Chondrocyte (in vitro differentiated cells): ENCODE data around the gene PLD1. TPM values are rescaled to one million over a fixed set of nuclear protein-coding genes. Genes with fewer than 3 reads are reported as not detected.

Experiments used
- DNase-seq: peaks from one replicate; pipeline ENCODE4 v3.0.0; 2021; ENCODE audit warnings: mixed read lengths, low spot score
- H3K27ac Mint-ChIP-seq: one replicate; pipeline ENCODE4 v1.8.0; 2021; ENCODE audit warnings: mild to moderate bottlenecking, moderate library complexity, mixed read lengths; ENCODE audit not compliant: unreplicated experiment
- H3K27me3 Mint-ChIP-seq: 2 replicates; pipeline ENCODE4 v1.8.0; 2021; ENCODE audit warnings: low read depth, mixed read lengths
- H3K36me3 Mint-ChIP-seq: 2 replicates; pipeline ENCODE4 v1.8.0; 2021; ENCODE audit warnings: low read depth, mixed read lengths
- H3K4me1 Mint-ChIP-seq: 2 replicates; pipeline ENCODE4 v1.8.0; 2021; ENCODE audit warnings: low read depth, mild to moderate bottlenecking, mixed read lengths
- H3K4me3 Mint-ChIP-seq: one replicate; pipeline ENCODE4 v1.8.0; 2021; ENCODE audit warnings: mild to moderate bottlenecking, moderate library complexity, mixed read lengths; ENCODE audit not compliant: unreplicated experiment
- H3K9me3 Mint-ChIP-seq: 2 replicates; pipeline ENCODE4 v1.8.0; 2021; ENCODE audit warnings: low read depth, mixed read lengths
- CTCF ChIP-seq: fragments of 200-600 bp; sonication (generic); IDR thresholded peaks from 2 replicates; pipeline ENCODE4 v1.5.0; 2021; ENCODE audit warnings: antibody characterized with exemption, mild to moderate bottlenecking, moderate library complexity
- total RNA-seq: library from RNA; stranded (reverse); gene quantifications from 3 replicates; pipeline ENCODE4 v1.2.1, GENCODE V29; 2021

Gene PLD1
- total RNA-seq, 1 donor from 2014 or later, result 17.0 TPM

- DNase-seq, result no peak
- no peak for TF ChIP-seq CTCF
- H3K4me3 Mint-ChIP-seq, result no peak overlapping the region
- no peak overlapping the region for H3K27ac Mint-ChIP-seq
- no peaks in the 10 kb centered on the region for H3K27me3 Mint-ChIP-seq
- H3K4me1 Mint-ChIP-seq, result peaks cover 11% of the 10 kb centered on the region
- H3K9me3 Mint-ChIP-seq, result no peaks in the 10 kb centered on the region
- no peaks in the 10 kb centered on the region for H3K36me3 Mint-ChIP-seq
Observed at GRCh38 chr3:171760477-171760876, 49.8 kb downstream of the PLD1 start.

- Mint-ChIP-seq H3K36me3 (no peaks in the 10 kb centered on the region), H3K4me1 (no peaks in the 10 kb centered on the region), H3K4me3 (no peak overlapping the region), H3K27ac (no peak overlapping the region), H3K27me3 (no peaks in the 10 kb centered on the region), H3K9me3 (no peaks in the 10 kb centered on the region)
- no peak for TF ChIP-seq CTCF
- DNase-seq, result no peak
Observed at GRCh38 chr3:171758109-171758508, 52.2 kb downstream of the PLD1 start.

- no peaks in the 10 kb centered on the region for H3K9me3 Mint-ChIP-seq
- no peaks in the 10 kb centered on the region for H3K27me3 Mint-ChIP-seq
- no peak for TF ChIP-seq CTCF
- H3K27ac Mint-ChIP-seq, result no peak overlapping the region
- no peak overlapping the region for H3K4me3 Mint-ChIP-seq
- DNase-seq, result no peak
- no peaks in the 10 kb centered on the region for H3K4me1 Mint-ChIP-seq
- no peaks in the 10 kb centered on the region for H3K36me3 Mint-ChIP-seq
Observed at GRCh38 chr3:171757361-171758034, 52.8 kb downstream of the PLD1 start.

GRCh38 chr3:171755656-171756055 lies 54.6 kb downstream of the PLD1 start:
- TF ChIP-seq CTCF, result no peak
- Mint-ChIP-seq H3K27me3 (no peaks in the 10 kb centered on the region), H3K4me3 (no peak overlapping the region), H3K27ac (no peak overlapping the region), H3K36me3 (no peaks in the 10 kb centered on the region), H3K4me1 (no peaks in the 10 kb centered on the region), H3K9me3 (no peaks in the 10 kb centered on the region)
- no peak for DNase-seq

GRCh38 chr3:171755015-171755589 lies 55.2 kb downstream of the PLD1 start:
- H3K27ac Mint-ChIP-seq, result no peak overlapping the region
- no peaks in the 10 kb centered on the region for H3K4me1 Mint-ChIP-seq
- H3K9me3 Mint-ChIP-seq, result no peaks in the 10 kb centered on the region
- no peaks in the 10 kb centered on the region for H3K27me3 Mint-ChIP-seq
- H3K4me3 Mint-ChIP-seq, result no peak overlapping the region
- TF ChIP-seq CTCF, result no peak
- no peaks in the 10 kb centered on the region for H3K36me3 Mint-ChIP-seq
- no peak for DNase-seq
